ENCODE results near the gene AKR7A2.
"Not testable (repeated sequence)": the region's sequence is repeated elsewhere in the genome, so short reads cannot be mapped to it uniquely, and the experiment has no call there.

The AKR7A2 gene

DNA sequence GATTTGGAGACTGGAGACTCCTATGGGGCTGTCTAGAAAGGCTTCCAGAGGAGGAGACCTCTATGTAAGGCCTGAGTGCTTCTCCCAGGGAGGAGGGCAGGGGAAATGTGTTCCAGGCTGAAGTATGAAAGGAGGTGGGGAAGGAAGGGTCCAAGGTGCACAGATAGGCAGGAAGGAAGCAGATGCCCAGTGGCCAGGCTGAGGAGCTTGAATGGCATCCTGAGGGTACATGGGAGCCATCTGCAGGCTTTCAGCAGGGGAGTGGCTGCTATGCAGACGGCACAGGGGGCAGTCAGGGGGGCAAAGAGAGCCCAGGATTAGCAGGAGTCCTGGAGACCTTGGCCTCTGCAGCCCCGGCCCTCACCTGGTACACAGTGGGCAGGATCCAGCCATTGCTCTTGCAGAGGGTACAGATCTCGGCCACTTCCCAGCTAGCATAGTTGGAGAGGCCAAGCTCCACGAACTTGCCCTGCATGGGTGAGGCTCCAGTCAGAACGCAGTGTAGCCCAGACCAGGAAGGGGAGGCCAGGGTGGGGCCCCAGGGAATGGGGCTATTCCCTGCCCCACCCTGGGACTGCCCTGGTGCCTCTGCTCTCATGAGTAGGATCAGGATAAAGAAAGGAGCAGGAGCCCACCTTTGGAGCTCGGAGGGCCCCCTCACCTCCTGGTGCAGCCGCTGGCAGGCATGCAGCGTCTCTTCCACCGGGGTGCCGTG is 4.0 kb downstream of the AKR7A2 start:
- DNase-seq (ENCODE audit: low read depth, low spot score) = no peak

GRCh38 chr1:19306941-19307340 is 5.0 kb downstream of the AKR7A2 start:
- DNase-seq (ENCODE audit: low read depth, low spot score) = no peak

GRCh38 chr1:19305880-19306279 is 6.1 kb downstream of the AKR7A2 start:
- no peak for DNase-seq (ENCODE audit: low read depth, low spot score)

DNA sequence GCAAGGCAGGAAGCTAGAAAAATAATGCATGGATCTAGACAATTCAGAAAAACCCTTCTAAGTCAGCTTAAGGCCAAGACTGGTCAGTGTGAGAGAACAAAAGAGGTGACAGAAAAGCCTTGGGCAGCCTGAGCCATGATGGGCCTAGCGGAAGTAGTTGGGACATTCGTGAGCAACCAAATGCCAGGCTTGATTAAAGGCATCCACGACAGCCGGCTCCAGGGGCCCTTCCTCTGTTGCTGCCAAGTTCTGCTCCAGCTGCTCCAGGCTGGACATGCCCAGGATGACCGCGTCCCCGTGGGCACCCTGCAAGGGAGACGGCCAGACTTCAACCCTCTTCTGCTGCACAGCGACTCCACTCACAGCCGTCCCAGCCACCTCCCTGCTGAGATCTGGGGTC is 7.9 kb downstream of the AKR7A2 start:
- not testable (repeated sequence) for DNase-seq (ENCODE audit: low read depth, low spot score)

DNA sequence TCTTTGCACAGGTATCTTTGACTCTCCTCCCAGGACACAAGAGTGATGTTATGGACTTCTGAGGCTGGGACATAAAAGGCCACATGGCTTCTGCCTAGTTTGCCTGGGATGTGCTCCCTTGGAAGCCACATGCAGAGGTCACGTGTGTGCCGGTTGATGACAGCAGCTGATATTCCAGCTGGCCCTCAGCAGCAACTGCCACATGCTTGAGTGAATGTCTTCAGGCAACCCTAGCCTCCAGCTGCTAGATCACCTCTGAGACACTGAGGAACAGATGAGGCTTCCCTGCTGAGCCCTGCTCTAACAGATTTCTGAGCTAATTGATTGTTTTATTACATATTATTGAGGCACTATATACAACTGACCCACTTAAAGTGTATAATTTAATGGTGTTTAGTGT is 11.7 kb downstream of the AKR7A2 start:
- DNase-seq (ENCODE audit: low read depth, low spot score) = no peak

GRCh38 chr1:19294638-19295037 is 17.3 kb downstream of the AKR7A2 start:
- DNase-seq (ENCODE audit: low read depth, low spot score) = no peak

GRCh38 chr1:19289244-19289643 is 22.7 kb downstream of the AKR7A2 start:
- no peak for DNase-seq (ENCODE audit: low read depth, low spot score)

GRCh38 chr1:19288324-19289241 is 23.4 kb downstream of the AKR7A2 start, which contains the start of gene AKR7A3:
Gene AKR7A3 (minus strand): TSS chr1:19288770. CDS start chr1:19288709, 61 bp downstream.
- DNase-seq (ENCODE audit: low read depth, low spot score) = peak; percentile 59

DNA sequence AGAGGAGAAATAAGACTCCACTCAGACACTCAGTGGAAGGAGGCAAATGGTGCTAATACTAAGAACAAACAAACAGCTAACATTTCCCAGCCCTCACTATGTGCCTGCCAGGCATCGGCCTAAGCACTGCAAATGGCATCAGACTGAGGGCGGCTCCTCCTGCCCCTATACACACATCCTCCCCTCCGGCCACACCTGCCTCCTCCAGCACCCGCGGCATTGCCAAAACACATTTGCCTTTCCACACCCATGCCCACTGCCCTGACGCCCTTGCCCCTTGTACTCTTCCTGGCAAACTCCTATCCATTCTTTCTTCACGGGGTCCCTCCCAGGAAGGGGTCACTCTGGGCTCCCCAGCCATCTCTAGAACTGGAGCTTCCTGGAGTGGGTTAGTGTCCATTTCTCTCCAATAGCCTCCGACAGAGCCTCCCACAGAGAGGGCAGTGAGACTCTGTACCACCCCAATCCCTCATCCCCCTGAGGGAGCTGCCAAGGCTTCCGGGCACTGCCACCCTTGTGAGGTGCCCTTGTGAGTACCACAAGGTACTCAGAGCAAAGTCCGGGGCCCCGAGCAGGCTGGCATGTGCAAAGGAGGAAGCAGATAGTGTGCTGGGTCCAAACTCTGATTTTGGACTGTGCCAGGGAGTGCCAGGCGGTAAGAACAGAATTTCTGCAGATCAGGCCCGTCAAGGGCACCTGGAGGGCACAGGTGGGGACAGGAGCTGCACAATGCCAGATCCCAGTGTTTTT is 24.3 kb downstream of the AKR7A2 start:
- no peak for DNase-seq (ENCODE audit: low read depth, low spot score)

DNA sequence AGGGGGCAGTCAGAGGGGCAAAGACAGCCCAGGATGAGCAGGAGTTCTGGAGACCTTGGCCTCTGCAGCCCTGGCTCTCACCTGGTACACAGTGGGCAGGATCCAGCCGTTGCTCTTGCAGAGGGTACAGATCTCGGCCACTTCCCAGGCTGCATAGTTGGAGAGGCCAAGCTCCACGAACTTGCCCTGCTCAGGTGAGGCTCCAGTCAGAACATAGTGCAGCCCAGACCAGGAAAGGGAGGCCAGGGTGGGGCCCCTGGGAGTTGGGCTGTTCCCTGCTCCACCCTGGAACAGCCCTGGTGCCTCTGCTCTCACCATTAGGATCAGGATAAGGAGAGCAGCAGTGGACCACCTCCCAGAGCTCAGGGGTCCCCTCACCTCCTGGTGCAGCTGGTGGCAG is 26.1 kb downstream of the AKR7A2 start:
- not testable (repeated sequence) for DNase-seq (ENCODE audit: low read depth, low spot score)

- DNase-seq (ENCODE audit: low read depth, low spot score) = not testable (repeated sequence)
These were observed 26.6 kb downstream of the AKR7A2 start for GRCh38 chr1:19285366-19285765.

DNA sequence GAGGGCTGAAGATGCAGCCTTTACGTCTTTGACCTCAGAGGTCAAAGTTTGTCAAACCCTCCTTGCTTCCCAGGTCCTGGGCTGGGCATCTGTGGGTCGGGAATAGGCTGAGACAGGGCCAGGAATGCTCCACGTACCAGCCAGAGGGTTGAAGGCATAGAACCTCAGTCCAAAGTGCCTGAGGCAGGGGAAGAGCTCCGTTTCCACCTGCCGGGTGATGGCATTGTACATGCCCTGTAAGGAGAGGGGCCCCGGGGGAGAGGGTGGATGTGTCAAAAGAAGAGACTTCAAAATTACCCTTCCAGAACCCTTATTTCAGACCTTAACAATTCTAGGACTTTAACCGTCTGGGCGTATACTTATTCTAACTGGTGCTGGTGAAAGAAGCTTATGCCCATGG is 27.1 kb downstream of the AKR7A2 start:
- no peak for DNase-seq (ENCODE audit: low read depth, low spot score)

- no peak for DNase-seq (ENCODE audit: low read depth, low spot score)
These were observed 28.1 kb downstream of the AKR7A2 start for GRCh38 chr1:19283891-19284290.

DNA sequence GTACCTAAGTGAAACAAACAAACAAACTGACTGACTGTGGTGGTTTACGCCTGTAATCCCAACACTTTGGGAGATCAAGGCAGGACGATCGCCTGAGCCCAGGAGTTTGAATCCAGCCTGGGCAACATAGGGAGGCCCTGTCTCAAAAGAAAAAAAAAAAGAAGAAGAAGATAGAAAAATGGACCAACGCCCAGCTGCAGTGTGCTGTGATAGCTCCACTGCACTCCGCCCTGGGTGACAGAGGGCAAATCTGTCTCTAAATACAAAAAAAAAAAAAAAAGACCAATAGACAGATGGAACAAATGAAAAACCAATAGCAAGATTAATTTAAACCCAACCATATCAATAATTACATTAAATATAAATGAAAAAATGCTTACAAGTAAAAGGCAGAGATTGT is 37.3 kb downstream of the AKR7A2 start:
- no peak for DNase-seq (ENCODE audit: low read depth, low spot score)

GRCh38 chr1:19273844-19274531 is 38.0 kb downstream of the AKR7A2 start:
- not testable (repeated sequence) for DNase-seq (ENCODE audit: low read depth, low spot score)

DNA sequence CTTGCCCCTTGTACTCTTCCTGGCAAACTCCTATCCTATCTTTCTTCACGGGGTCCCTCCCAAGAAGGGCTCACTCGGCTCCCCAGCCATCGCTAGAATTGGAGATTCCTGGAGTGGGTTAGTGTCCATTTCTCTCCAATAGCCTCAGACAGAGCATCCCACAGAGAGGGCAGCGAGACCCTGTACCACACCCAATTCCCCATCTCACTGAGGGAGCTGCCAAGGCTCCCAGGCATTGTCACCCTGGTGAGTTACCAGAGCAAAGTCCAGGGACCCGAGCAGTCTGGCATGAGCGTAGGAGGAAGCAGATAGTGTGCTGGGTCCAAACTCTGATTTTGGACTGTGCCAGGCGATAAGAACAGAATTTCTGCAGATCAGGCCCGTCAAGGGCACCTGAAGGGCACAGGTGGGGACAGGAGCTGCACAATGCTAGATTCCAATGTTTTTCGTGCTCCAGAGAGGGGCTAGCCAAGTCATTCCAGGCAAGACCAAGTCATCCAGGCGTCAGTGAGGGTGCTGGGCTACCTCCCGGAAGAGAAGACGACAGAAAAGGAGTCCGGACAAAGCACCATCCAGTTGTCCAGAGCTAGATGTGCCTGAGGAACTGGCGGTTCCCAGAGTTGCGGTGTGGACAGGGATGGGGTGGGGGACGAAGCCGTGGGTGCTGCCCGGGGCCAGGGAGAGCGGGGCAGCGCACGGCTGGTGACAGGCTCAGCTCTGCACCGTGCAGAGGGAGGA is 38.7 kb downstream of the AKR7A2 start:
- no peak for DNase-seq (ENCODE audit: low read depth, low spot score)

GRCh38 chr1:19272064-19272463 is 39.9 kb downstream of the AKR7A2 start:
- DNase-seq (ENCODE audit: low read depth, low spot score) = no peak

- not testable (repeated sequence) for DNase-seq (ENCODE audit: low read depth, low spot score)
These were observed 41.6 kb downstream of the AKR7A2 start for GRCh38 chr1:19270343-19270730.

DNA sequence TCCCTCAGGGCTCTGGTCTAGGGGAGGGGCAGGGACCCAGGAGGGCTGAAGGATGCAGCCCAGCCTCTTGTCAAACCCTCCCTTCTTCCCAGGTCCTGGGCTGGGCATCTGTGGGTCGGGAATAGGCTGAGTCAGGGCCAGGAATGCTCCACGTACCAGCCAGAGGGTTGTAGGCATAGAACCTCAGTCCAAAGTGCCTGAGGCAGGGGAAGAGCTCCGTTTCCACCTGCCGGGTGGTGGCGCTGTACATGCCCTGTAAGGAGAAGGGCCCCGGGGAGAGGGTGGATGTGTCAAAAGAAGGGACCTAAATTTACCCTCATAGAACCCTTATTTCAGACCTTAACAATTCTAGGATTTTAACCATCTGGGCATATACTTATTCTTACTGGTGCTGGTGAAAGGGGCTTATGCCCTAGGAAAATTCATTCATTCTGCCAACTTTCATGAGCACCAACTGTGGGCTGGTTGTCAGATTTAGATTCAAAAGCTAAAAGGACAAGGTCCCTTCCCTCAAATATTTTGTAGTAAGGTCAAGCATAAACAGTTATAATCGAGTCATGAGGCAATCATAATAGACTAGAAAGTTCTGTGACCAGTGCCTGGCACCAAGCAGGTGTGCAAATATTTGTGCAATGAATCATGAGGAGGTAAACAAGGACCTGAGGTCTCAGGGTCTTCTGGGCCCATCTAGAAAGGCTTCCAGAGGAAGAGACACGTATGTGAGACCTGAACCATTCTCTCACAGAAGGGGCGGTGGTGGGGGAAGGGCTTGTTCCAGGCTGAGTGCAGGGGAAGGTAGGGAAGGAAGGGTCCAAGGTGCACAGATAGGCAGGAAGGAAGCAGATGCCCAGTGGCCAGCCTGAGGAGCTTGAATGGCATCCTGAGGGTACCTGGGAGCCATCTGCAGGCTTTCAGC is 42.3 kb downstream of the AKR7A2 start:
- DNase-seq (ENCODE audit: low read depth, low spot score) = peak; percentile 12

- DNase-seq (ENCODE audit: low read depth, low spot score) = no peak
These were observed 43.5 kb downstream of the AKR7A2 start for GRCh38 chr1:19268445-19268844.

Data from astrocyte of the hippocampus (primary cell).